HG03354 (cell line): ENCODE measurements around the gene NINL.

Experiments
- ATAC-seq: cut with Tn5 transposase; IDR thresholded peaks from one replicate; pipeline ENCODE4 v1.9.1; 2021; ENCODE audit warnings: mild to moderate bottlenecking; ENCODE audit not compliant: unreplicated experiment, poor library complexity, severe bottlenecking

Gene NINL

GRCh38 chr20:25491446-25492038, 93.8 kb downstream of the NINL start:
- no peak for ATAC-seq

GRCh38 chr20:25490656-25491445, 94.5 kb downstream of the NINL start:
- no peak for ATAC-seq

GRCh38 chr20:25489221-25489871, 96.0 kb downstream of the NINL start:
- no peak for ATAC-seq

GRCh38 chr20:25487975-25488374, 97.4 kb downstream of the NINL start:
- ATAC-seq: no peak

DNA sequence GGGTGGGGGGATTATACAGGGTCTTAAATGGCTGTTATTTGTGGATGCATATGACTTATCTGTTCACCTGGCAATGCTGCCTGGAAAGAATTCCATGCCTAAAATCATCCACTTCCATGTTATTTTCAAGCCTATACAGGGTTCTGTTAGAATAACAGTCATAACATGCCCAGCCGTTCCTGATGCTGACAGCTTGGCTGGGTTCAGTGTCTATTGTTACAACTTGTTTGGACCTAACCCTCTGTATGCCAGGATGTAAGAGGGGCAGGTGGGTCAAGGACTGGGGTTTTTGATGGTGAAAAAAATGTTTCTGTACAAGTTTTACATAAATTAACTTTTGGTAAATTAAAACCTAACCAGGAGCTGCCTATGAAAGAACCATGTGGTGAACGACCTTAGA, 98.0 kb downstream of the NINL start:
- no peak for ATAC-seq

- no peak for ATAC-seq
Observed at GRCh38 chr20:25486377-25486776, 99.0 kb downstream of the NINL start.

GRCh38 chr20:25485872-25486271, 99.5 kb downstream of the NINL start:
- no peak for ATAC-seq

GRCh38 chr20:25484911-25485511, 100.3 kb downstream of the NINL start:
- ATAC-seq: no peak

- no peak for ATAC-seq
Observed at GRCh38 chr20:25484224-25484846, 101.0 kb downstream of the NINL start.

DNA sequence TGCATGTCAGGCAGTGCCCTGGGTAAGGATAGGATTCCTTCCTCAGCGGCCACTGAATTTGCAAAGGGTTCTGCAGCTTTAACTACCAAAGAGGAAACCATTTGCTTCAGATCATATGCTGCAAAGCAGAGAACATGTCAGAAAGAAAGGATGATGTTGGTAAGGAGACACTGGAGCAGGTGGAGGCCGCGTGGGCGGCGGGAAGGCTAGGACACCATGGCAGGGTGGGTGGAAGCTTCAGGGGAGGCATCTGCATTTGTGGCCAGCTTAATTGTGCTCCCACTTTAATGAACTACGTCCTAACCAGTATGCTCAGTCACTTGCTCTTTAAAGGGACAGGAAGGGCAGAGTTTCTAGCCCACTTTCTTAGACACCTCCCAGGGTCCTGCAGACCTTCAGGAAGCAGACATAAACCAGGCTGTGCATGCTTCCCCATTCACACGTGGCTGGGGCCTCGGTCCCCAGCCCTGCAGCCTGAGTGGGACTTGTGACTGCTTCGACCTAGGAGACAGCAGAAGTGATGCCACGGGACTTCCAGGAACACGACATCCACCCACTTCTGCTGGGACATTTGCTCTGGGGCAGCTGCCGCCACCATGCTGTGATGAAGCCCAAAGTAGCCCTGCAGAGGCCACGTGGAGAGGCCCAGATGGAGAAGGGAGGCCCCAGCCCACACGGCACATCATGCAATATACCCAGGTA, 101.7 kb downstream of the NINL start:
- no peak for ATAC-seq

DNA sequence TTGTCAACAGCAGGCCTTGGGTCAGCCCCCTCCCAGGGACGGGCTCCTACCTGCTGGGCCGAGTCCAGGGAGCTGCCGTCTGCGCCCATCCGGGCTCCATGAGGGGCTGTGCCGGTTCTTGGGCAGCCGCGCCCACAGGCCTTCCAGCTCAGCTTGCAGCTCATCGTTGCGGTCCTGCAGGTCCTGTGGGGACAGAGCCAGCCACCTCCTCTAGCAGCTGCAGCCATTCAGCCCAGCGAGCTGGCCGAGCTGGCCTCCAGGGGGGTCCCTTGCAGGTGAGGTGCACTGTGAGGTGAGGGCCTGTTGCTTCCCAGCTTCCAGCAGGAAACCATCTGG, 103.4 kb downstream of the NINL start:
- no peak for ATAC-seq

DNA sequence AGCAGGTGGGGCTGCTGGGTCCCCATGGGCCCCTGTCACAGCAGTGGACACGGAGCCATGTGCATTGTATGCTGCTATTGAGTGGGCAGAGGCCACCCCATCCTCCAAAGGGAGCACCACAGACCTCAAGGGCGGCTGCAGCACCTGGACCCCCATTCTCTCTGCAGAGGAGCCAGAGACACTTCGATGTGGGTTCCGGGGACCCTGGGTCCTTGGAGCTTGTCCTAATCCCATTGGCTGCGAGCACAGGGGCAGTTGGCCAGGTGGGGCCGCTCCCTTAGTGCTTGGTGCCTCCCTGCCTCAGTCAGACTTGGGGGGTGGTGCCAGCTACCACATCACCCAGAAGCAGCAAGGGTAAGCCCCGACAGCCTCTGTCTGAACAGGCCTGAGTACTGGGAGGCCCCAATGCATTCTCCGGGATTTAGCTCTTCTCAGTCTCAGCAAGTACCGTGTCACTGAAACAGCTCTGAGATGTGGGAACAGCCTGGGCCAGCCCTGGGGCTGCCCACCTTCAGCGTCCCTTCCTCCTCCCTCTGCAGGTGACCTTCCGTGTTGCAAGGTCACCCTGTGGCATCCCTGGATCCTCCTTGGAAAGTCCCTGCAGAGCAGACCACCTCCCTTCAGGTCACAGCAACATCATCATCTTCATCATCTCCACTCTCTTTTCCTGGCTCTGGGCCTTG, 104.0 kb downstream of the NINL start:
- no peak for ATAC-seq

- ATAC-seq: no peak
Observed at GRCh38 chr20:25480797-25481196, 104.5 kb downstream of the NINL start.

DNA sequence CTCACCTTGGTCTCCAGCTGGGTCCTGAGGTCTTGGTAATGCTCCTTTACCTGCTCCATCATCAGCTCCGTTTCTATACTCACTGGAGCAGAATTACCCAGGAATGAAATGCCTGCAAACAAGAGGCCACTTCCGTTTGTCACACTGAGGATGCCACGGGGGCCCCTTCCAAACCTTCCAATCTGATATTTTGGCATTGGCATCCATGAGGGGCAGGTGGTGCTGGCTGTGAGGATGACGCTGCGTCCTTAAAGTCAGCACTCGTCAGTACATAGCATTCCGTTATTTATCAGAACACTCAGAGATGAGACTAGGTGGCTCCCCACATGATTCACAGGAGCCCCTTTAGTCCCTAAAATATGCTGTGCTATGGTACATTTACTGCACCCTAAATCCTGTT, 105.2 kb downstream of the NINL start:
- no peak for ATAC-seq

- ATAC-seq: no peak
Observed at GRCh38 chr20:25479638-25480037, 105.7 kb downstream of the NINL start.

- no peak for ATAC-seq
Observed at GRCh38 chr20:25478889-25479568, 106.3 kb downstream of the NINL start.

GRCh38 chr20:25477014-25477882, 108.1 kb downstream of the NINL start:
- ATAC-seq: no peak
